Measurements from ENCODE around the gene S100G.

S100G gene

DNA sequence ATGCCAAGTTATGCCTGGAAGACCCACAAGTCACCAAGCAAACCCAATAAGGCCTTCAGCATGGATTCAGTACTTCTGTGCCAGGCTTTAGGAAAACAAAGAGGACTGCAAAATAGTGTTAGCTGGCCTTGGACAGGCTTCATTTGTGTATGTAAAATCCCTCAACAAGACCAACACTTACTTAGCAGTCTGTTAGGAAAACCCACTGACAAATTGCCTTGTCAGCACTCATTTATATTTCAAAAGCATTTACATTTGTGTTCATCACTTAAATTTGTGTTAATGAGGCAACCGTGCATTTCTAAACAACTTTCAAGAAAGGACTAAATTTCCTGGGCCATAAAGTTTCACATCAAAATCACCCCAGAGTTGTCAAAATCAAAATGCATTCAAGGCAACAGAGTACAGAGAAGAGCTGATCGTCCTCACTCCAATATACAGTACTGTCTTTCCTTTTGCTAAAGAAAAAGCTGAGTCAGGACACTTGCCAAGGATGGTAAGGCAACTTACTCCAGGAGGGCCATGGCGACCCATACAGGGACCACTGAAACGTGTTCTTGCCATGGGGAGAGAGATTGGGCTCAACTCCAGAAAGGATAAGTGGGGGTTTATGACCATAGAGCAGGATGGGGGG, 1.6 kb downstream of the S100G start:
- DNase-seq = no peak

DNA sequence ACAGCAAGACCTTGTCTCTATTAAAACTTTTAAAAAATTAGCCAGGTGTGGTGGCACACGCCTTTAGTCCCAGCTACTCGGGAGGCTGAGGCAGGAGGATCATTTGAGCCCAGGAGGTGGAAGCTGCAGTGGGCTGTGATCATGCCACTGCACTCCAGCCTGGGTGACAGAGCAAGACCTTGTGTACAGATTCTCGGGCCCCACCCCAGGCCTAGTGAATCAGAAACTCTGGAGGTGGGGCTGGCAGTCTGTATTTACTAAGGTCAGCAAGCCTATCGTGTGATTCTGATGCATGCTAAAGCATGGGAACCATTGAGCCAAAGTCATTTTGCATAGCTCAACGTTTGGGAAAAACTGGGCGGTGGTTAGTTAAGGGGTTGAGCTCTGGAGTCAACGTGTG, 3.5 kb downstream of the S100G start:
- DNase-seq = no peak

DNA sequence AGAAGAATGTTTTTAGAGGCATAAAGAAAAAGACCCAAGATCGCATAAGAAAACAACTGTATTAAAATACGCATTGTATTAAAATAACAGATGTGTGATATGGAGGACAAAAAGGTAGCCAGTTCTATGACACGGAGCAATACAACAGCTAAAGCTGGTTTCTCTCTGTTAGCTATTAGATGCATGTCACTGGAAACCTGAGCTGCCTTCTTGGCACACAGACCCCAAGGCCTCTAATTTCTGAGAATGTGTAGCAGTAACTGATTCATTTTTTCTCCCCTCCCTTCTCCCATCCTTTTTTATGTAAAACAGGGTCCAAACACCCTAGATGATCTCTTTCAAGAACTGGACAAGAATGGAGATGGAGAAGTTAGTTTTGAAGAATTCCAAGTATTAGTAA, 4.1 kb downstream of the S100G start:
- DNase-seq = no peak

DNA sequence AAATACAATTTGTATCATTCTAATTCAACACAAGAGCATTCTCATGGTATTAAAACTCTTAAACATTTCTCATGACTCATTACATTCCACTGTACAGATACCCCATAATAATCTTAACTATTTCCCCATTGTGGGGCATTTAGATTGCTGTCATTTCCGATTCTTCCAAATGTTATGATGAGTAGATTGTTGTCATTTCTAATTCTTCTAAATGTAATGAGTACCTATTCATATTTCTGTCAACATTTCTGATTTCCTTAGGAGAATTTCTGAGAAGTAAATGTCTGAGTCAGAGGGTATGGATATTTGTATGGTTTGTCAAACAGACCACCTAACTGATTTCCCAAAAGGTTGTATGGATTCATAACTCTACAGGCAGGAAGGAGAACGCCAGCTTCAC, 8.3 kb downstream of the S100G start:
- DNase-seq = no peak

DNA sequence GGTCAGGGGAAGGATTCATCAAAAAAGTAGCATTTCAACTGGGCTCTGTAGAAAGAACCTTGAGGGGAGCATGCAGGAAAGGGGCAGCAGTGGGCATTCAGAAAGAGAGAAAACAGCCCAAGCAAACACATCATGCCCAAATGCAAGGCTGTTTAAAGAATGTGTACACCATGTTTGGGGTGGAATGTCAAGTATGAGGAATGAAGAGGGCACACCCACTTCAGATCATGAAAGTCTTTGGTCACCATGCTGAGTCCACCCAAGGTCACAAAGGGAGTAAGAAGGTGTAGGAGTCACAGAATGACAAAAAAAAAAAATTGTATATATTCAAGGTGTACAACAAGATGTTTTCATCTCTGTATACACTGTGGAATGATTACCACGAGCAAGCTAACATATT, 9.4 kb downstream of the S100G start:
- DNase-seq = no peak

DNA sequence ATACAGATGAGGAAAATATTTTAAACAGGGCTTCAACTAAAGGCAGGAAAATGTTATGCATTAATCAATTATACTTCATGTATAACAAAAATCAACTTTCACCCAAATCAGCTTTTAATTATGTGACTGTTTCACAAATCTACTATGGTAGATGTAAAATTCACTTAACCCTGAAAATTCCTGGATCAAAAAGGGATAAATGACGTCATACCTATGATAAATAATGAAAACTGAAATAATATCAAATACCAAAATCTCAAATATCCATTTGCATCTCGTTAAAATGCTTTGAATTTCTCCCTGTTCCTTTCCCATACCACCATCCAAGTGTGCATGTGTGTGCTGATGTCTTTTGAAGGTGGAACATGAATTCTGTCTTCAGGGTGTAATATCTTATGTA, 11.5 kb downstream of the S100G start:
- DNase-seq = no peak

DNA sequence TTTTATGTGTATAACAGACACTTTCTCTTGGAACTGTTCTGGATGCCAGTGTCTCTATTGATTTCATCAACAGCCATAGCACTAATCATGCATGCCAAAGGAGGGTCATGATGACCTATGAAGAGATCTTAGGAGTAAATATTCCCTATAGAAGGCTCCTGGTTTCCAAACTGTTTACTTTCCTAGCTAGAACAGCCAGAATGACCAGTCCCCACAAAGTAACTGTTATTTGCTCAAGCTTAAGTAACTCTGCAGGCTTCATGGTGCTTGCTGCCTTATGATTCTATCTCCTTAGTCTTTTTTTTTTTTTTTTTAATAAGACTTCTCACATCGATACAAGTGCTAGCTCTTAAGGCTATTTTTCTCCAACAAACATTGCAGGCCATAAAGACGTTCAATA, 12.4 kb downstream of the S100G start:
- DNase-seq = no peak

DNA sequence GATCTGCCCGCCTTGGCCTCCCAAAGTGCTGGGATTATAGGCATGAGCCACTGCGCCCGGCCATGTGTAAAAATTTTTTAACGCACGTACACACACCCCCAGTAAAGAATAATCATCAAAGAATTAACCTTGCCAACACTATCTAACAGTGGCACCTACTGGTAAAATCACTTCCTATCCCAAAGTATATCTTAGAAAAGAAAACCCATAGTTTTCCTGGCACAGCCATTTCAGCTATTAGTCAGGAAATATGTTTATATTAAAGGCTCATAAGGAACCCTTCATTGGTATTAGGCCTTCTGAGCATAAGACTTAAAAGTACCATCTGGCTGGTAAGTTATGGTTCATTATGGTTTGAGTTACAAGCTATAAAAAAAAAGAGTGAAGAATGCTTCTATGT, 14.1 kb downstream of the S100G start:
- DNase-seq = no peak

DNA sequence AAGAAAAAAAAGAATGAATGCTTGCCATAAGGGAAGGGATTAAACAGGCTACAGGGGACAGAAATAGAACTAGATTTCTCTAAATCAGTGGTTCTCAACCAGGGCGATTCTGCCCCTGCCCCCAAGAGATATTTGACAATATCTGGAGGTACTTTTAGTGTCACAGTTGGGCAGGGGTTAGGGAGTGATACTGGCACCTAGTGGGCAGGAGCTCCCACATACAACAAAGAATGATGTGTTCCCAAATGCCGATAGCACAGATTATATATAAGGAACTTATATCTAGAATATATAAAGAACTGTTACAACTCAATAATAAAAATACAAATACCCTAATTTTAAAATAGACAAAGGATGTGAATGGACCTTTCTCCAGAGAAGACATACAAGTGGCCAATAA, 14.7 kb downstream of the S100G start:
- no peak for DNase-seq

DNA sequence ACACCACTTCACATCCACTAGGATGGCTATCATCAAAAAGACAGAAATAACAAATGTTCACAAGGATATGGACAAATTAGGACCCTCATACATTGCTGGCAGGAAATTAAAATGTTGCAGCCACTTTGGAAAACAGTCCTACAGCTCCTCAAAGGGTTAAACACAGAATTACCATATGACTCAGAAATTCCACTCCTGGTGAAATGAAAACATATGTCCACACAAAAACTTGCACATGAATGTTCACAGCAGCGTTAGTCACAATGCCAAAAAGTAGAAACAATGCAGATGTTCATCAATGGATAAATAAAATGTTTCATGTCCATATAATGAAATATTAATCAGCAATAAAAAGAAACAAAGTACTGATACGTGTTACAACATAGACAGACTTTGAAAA, 15.1 kb downstream of the S100G start:
- no peak for DNase-seq

DNA sequence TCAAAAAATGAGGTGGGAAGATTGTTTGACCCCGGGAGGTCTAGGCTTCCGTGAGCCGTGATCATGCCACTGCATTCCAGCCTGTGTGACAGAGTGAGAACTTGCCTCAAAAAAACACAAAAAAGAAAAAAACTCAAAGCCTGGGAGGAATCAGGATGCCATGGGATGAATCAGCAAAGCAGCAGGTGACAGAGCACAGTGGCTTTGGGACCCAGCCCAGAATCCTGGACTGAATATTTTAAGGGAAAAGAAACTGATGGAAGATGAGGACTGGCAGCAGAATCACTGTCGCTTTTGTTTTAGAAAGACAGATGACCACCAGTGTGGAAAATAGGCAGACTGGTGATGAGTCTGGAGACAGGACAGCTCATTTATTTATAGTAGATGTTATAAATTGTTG, 16.6 kb downstream of the S100G start:
- no peak for DNase-seq

DNA sequence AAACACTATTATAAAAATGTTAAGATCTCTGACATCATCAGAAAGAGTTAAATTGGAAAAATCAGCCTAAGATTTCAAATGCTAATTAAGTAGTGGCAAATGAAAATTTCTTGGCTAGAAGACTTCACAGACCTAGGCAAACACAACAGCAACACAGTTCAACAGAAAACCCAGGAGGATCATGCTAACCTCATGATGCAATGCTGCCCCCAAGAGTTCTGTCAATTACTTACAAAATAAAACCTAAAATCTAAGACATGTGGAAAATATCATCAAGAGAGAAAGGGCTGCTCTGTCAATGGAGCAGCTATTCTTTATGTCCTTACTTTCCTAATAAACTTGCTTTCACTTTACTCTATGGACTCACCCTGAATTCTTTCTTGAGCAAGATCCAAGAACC, 21.0 kb downstream of the S100G start:
- peak; percentile 26 for DNase-seq

DNA sequence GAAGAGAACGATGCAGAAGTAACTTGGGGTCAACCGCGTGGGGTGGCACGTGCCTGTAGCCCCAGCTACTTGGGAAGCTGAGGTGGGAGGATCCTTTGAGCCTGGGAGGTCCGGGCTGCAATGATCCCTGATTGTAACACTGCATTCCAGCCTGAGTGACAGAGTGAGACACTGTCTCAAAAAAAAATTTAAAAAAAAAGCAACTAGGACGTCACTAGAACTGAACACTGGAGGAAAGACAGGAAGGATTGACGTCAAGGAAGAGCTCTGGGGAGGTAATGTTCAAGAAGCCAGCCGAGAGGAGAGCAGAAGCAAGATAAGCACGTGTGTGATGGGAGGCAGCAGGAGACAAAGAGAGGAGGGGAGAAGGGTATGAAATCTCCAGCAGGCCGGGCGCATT, 28.7 kb downstream of the S100G start:
- no peak for DNase-seq

DNA sequence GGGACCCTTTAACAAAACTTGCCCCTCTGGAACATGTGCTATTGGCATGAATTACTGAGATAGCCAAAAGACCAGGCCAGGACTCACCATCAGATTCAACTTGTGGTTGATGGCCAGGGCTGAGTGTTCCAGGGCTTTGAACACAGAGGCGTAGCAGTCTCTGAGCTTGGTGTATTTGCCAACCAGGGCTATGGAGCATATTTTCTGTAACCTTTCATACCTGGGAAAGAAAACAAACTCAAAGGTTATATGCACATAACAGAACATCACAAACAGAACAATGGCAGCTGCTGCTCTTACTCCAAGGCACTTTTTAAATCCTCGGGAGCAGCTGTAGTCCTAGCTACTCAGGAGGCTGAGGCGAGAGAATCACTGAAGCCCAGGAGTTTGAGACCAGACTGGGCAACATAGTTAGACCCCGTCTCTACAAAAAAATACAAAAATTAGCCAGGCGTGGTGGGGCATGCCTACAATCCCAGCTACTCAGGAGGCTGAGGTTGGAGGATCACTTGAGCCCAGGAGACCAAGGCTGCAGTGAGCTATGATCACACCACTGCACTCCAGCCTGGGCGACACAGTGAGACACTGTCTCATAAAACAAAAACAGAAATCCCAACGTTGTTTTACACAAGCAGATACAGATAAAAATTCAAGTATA, 33.2 kb downstream of the S100G start:
- DNase-seq = no peak

DNA sequence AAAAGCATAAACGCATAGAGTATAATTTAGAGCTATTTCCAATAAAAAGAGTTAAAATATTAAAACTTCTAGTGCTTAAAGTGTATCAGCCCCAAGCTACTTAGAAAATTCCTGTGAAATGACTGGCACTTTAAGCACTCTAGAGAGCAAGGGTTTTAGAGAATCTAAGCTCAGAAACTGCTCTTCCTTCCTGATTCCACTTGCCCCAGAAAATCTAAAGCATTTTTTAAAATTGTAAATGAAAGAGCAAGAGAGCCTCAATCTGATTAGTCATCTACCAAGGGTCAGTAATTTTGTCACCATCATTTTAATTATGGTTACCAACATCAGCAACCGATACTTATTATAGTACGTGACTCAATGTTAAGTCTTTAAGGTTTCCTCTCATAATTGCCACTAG, 37.6 kb downstream of the S100G start:
- DNase-seq = no peak

DNA sequence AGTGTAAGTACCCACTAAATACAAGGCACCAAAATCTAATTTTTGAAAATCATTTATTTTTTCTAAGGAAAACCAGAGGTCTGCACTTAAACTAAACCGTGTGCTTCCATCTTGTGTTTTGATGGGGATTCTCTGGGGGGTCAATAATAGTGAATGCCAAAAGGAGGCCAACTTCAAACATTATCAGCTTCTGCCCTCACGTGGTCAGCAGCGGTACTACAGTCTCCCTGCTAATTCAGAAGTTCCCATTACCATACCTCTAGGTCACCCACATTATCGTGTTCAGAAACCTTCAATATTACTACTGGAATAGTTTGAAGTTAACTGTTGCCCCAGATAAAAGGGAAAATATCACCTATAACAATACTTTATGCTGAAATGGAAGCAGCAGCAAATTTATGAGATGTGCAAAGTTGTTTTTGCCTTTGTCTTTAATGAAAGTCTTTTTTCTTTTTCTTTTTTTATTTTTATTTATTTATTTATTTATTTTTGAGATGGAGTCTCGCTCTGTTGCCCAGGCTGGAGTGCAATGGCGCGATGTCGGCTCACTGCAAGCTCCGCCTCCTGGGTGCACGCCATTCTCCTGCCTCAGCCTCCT, 45.2 kb downstream of the S100G start:
- peak; percentile 25 for DNase-seq

DNA sequence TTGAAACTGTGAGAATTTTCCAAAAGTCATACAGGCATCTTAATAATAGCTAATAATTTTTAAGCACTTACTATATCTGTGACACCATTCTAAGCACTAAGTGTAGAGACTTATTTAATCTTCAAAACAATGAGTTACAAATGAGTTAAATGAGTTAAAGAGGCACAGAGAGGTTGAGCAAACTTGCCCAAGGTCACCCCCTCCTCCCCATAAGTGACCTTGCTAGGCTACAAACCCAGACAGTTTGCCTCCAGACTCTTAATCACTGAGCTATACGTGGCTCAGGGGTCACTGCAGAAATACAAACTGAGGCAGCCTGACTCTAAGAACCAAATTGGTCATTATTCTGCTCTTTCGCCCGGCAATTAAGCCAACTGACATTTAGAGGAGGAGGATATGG, 47.0 kb downstream of the S100G start:
- no peak for DNase-seq

DNA sequence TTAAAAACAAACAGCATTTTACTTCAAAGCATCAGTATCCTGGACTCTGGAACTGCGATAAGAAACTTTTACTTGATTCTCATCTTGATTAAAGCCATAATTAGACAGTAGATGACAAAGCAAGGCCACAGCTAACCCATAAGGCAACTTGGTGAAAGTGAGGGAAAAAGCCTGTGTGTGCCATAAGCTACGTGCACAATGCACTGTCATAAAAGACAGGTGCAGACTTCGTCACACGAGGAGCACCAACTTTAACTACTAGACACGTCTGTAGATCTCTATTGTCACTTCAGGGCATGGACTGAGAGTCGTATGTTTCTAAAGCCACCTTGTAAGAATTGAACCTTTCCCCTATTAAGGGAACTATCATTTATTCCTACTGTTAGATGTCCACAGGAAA, 49.4 kb downstream of the S100G start:
- DNase-seq = no peak

DNA sequence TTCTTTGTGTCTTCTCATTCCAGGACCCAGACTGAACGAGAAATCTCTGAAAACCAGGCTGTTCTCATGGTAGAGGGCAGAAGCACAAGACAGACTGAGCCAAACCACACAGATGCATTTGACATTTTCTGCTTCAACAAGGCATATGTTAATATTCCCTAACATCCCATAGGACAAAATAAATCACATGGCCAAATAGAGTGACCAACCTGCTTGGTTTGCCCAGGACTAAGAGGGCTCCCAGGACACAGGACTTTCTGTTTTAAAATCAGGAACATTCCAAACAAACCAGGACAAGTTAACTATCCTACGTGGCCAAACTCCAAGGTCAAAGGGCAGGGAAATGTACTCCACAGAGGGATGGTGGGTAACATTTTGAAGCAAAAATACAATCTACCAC, 50.8 kb downstream of the S100G start:
- no peak for DNase-seq

DNA sequence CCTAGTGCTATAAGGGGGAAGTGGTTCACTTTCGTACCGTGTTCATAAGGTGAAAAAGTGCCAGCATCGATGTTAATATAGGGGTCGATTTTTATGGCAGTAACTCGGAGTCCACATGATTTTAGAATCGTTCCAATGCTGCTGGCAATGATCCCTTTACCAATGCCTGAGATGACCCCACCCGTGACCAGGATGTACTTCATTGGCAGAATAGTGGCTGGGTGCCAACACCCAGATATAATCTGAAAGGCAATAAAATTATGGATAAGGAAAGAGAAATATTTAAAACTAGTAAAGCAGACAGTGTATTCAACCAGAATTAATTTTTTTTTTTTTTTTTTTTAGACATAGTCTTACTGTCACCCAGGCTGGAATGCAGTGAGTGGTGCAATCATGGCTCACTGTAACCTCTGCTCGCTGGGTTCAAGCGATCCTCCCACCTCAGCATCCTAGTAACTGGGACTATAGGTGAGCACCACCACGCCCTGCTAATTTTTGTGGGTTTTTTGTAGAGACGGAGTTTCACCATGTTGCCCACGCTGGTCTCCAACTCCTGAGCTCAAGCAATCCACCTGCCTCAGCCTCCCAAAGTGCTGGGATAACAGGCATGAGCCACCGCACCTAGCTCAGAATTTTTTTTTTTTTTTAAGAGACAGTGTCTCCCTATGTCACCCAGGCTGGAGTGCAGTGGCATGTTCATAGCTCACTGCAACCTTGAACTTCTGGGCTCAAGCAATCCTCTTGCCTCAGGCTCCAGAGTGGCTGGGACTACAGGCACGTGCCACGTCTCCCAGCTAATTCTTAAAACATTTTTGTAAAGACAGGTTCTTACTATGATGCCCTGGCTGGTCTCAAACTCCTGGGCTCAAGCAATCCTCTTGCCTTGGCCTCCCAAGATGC, 53.0 kb downstream of the S100G start:
- no peak for DNase-seq
